ENCODE measurements around the gene PSMB1.

GRCh38 chr6:170490259-170490658 is 62.8 kb downstream of the PSMB1 start:
- no peak for TF ChIP-seq CTCF (IDR thresholded peaks at IDR 0.05; ENCODE audit: extremely low read depth in 1 of 2, insufficient read depth in 1 of 2, low read depth in 1 of 2, low read length in 2 of 2)
- no peak for TF ChIP-seq POLR2A (IDR thresholded peaks at IDR 0.05; ENCODE audit: low read depth, low read length)
- no peak for TF ChIP-seq EZH2 (IDR thresholded peaks at IDR 0.05; ENCODE audit: borderline replicate concordance, low read depth, low read length, severe bottlenecking)
- TF ChIP-seq MYC (IDR thresholded peaks at IDR 0.05; ENCODE audit: low read depth, low read length): no peak
- no peak for TF ChIP-seq MAX (IDR thresholded peaks at IDR 0.05; ENCODE audit: insufficient read depth, insufficient read length)
- no peak for TF ChIP-seq POLR2AphosphoS5 (IDR thresholded peaks at IDR 0.05; ENCODE audit: insufficient read depth, low read depth, low read length)
